Motor neuron (in vitro differentiated cells): Measurements from ENCODE around the gene EIF2S3B. TPM values are rescaled to one million over a fixed set of nuclear protein-coding genes. Genes with fewer than 3 reads are reported as not detected.

Source experiments
- ATAC-seq, 8 experiments: fragments of 200-7000 bp; cut with Tn5 transposase; replicated peaks in 6 of 8; 2 replicates each; pipeline ENCODE4 v1.8.0; 2021; ENCODE audit warnings: mild to moderate bottlenecking in 8 of 8, moderate library complexity in 8 of 8
- H3K27ac ChIP-seq, 2 donors: fragments of 250-450 bp; sonication (Bioruptor Pico); 2 replicates each; pipeline ENCODE4 v1.9.0; 2021; ENCODE audit warnings: antibody characterized with exemption in 2 of 2, mild to moderate bottlenecking in 2 of 2, moderate library complexity in 1 of 2
- H3K4me1 ChIP-seq, 2 donors: fragments of 250-450 bp; sonication (Bioruptor Pico); replicated peaks in 1 of 2; 2 replicates each; pipeline ENCODE4 v1.6.1; 2021; ENCODE audit warnings: antibody characterized with exemption in 2 of 2, mild to moderate bottlenecking in 2 of 2, moderate library complexity in 1 of 2
- H3K4me3 ChIP-seq, 5 donors: fragments of 250-450 bp; sonication (Bioruptor Pico); 2 replicates each; pipeline ENCODE4 v1.9.0; 2021; ENCODE audit warnings: antibody characterized with exemption in 5 of 5, mild to moderate bottlenecking in 5 of 5, moderate library complexity in 4 of 5
- WGBS, 10 experiments: fragments of 450-650 bp; shearing (Covaris generic); methylation state at CpG; one replicate each; pipeline ENCODE4 v1.0.0; 2022; 5-methylcytosine and 5-hydroxymethylcytosine counted together
- in situ Hi-C, 9 experiments: fragments of 400-800 bp; cut with MboI; loops; one replicate each; pipeline ENCODE4 v1.15.0; 2021; ENCODE audit warnings: low sequenced_read_pairs in 9 of 9, low pct_unique_long_range_greater_than_20kb in 2 of 9; ENCODE audit not compliant: unreplicated experiment in 9 of 9
- total RNA-seq, 8 experiments: library from RNA; unstranded; fragments of 300-600 nt; gene quantifications; 2 replicates each; pipeline versions ENCODE4 v1.2.3 to v1.2.4, GENCODE V29; 2022

The EIF2S3B gene
- total RNA-seq, 8 experiments from 2014 or later, result 1.1 to 8.5 (median 1.7) TPM

- no peak overlapping the region for H3K4me3 ChIP-seq
- no peak for ATAC-seq
- in situ Hi-C loops, result loop anchor here in 5 of 9 experiments (25.0 kb wide), 2 partner anchors 195 to 320 kb away; no protein-coding TSS in a partner anchor
- H3K4me1 ChIP-seq, result no peaks in the 10 kb centered on the region
- H3K27ac ChIP-seq, result no peak overlapping the region
- WGBS, 10 experiments, result 53 to 100% (median 87%) methylated on average over 1 to 2 of the region's 2 CpGs
Observed at GRCh38 chr12:10557766-10558165, 52.1 kb downstream of the EIF2S3B start.

Other genes starting within 250 kb of the EIF2S3B start
- gene KLRD1, start 198.0 kb upstream of the EIF2S3B start, total RNA-seq, result under 1 TPM; 0.04 to 0.54 (median 0.18) TPM
- 1 to 10 TPM in 2 of 8 experiments, under 1 TPM in 6; 0.13 to 1.9 (median 0.53) TPM for gene KLRK1, start 115.8 kb upstream of the EIF2S3B start, total RNA-seq
- gene KLRC4, start 96.1 kb upstream of the EIF2S3B start, total RNA-seq, result under 1 TPM in 1 of 8 experiments, not detected in 7; 0.71 TPM
- 1 to 10 TPM in 1 of 8 experiments, not detected in 7; 2.3 TPM for gene KLRC3, start 85.3 kb upstream of the EIF2S3B start, total RNA-seq
- gene KLRC2, start 69.9 kb upstream of the EIF2S3B start, total RNA-seq, result 1 to 10 TPM in 1 of 8 experiments, not detected in 7; 5.6 TPM
- under 1 TPM in 1 of 8 experiments, not detected in 7; 0.24 TPM for gene KLRC1, start 52.5 kb upstream of the EIF2S3B start, total RNA-seq
- 10 to 100 TPM; 19.7 to 33.3 (median 30.2) TPM for gene MAGOHB, start 107.7 kb downstream of the EIF2S3B start, total RNA-seq
- 1 to 10 TPM in 1 of 8 experiments, under 1 TPM in 5, not detected in 2; 0.14 to 2.3 (median 0.18) TPM for gene STYK1, start 168.2 kb downstream of the EIF2S3B start, total RNA-seq
- gene YBX3, start 217.4 kb downstream of the EIF2S3B start, total RNA-seq, result 100 to 1,000 TPM in 4 of 8 experiments, 10 to 100 TPM in 4; 34.5 to 558 (median 101) TPM